LNCAP (cell line): Measurements from ENCODE around the gene GRAMD4.

Experiments used
- TF ChIP-seq, protein P1 (sequence below): fragments of 450-650 bp; IDR thresholded peaks from 2 replicates; pipeline ENCODE4 v1.5.1; 2017; ENCODE audit warnings: mild to moderate bottlenecking

The GRAMD4 gene

DNA sequence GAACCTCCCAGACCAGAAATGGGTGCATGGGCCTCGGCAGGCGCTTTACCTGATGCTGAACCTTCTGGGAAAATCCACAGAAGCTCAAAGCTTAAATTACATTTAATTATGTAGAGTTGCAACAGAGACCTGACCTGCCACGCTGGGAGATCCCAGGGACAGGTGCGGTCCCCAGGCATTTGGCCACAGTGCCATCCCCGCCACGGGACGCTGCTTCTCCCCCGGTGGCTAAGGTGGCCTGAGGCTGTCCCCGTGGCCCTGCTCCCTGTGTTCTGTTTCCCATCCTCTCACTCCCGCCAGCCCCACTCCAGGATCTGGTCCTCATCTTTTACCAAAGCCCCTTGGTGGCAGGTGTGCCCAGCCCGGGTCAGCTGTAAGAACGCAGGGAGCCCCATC, 39.6 kb downstream of the GRAMD4 start:
- TF ChIP-seq, protein P1, sequence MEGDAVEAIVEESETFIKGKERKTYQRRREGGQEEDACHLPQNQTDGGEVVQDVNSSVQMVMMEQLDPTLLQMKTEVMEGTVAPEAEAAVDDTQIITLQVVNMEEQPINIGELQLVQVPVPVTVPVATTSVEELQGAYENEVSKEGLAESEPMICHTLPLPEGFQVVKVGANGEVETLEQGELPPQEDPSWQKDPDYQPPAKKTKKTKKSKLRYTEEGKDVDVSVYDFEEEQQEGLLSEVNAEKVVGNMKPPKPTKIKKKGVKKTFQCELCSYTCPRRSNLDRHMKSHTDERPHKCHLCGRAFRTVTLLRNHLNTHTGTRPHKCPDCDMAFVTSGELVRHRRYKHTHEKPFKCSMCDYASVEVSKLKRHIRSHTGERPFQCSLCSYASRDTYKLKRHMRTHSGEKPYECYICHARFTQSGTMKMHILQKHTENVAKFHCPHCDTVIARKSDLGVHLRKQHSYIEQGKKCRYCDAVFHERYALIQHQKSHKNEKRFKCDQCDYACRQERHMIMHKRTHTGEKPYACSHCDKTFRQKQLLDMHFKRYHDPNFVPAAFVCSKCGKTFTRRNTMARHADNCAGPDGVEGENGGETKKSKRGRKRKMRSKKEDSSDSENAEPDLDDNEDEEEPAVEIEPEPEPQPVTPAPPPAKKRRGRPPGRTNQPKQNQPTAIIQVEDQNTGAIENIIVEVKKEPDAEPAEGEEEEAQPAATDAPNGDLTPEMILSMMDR: no peak

DNA sequence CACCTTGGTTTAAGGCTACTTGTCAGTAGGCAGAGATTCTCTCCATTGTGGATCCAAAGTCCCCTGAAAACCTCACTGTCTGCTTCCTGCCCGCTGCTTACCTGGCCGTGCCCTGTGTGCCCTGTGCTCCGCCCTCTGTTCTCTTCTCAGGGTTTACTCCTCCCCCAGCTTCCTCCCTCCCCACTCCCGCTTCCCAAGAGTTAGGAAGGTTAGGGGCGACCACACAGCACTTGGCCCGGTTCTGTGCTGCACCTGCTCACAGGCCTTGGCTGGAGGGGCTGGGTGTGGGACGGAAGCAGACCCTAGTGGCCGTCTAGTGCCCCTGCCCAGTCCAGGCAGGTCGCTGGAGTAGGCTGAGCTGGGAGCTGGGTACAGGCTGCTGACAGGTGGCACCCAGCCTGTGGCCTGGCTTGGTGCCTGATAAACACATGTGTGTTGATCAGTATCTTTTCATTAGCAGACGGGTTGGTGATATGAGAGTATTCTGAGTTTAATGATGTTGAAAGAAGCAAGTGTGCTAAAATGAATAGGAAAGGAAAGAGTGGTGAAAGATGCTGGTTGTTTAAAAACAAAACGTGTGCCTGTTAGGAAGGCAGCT, 40.5 kb downstream of the GRAMD4 start:
- TF ChIP-seq, protein P1: no peak; the same call in 1 of the 2 replicates

DNA sequence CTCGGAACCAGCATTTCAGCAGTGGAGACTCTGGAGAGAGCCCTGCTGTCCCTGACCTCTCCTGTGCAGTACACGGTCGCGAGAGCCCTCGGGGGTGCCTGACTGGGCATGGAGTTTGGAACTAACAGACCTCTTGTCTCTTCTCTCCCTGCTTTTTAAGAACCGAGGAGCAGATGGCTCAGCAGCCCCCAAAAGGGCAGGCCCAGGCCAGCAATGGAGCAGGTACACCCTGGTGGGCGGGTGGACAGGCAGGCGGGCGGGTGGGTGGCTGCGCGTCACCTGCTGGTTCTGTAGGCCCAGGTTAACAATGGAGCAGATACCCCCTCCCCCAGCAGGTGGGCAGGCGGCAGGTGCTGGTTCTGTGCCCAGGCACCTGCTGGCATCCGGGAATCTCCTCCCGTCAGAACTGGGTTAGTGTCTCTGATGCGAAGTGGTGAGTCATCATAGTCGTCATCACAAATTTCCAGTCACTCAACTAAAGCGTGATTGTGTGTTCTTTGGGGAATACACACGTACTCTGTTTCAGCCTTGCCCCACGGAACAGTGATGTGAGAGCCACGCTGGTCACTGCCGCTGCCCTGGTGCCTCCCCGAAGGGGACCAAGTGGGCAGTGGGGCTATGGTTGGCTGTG, 41.1 kb downstream of the GRAMD4 start:
- TF ChIP-seq, protein P1: no peak

DNA sequence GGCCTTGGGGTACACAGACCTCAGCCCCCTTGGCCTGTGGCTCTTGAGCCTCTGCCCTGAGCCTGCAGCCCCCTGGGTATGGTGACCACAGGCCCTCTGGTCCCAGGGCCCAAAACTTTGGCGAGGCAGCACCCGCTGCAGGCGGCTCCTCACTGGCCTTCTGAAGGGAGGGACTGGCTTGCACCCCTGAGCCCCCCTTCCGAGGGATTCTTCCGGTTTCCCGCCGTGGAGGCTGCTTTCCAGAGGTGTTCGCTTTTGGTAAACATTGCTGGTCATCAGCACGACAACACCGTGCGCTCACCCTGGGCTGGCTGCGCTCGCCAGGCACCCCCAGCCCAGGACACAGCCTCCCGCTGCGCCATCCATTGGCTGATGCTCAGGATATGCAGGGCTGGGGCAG, 42.0 kb downstream of the GRAMD4 start:
- TF ChIP-seq, protein P1: no peak

DNA sequence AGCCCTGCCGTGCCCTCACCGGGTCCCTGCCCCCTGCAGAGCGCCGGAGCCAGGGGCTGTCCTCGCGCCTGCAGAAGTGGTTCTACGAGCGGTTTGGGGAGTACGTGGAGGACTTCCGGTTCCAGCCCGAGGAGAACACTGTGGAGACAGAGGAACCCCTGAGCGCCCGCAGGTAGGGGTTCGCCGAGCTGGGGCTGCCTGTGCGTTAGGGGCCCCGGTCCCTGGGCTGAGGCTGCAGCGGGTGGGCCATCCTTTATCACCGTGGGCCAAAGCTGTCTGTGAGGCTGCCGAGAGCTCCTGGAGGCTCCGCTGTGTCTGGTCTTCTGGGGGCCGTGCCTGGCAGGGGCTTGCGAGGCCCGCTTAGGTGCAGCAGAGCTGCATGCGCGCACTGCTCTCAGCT, 42.8 kb downstream of the GRAMD4 start:
- TF ChIP-seq, protein P1: no peak

DNA sequence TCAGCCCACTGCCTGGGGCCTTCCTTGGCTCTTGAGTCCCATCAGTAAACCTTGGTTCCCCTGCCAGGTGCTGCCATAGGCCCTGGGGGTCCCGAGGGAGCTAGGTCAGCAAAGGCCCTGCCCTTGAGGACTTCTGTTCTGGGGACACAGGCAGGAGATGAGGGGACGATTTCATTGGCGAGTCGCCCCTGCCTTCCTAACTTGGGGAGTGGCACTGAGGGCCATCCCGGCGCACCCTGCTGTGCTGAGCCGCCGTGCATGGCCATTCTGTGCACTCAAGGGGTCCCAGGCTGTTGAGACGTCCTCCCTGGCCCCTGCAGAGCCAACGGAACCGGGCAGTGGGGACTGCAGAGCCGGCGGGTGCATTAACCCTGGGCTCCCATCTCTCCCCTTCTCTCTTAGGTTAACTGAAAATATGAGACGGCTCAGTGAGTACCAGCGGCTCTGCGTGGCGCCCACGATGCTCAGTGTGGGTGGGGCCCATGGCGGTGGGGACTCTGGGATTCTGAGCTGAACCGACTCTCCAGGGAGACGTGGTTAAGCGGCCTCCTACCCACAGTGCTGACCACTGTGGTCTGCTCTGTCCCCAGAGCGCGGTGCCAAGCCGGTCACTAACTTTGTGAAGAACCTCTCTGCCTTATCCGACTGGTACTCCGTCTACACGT, 43.4 kb downstream of the GRAMD4 start:
- TF ChIP-seq, protein P1: no peak

DNA sequence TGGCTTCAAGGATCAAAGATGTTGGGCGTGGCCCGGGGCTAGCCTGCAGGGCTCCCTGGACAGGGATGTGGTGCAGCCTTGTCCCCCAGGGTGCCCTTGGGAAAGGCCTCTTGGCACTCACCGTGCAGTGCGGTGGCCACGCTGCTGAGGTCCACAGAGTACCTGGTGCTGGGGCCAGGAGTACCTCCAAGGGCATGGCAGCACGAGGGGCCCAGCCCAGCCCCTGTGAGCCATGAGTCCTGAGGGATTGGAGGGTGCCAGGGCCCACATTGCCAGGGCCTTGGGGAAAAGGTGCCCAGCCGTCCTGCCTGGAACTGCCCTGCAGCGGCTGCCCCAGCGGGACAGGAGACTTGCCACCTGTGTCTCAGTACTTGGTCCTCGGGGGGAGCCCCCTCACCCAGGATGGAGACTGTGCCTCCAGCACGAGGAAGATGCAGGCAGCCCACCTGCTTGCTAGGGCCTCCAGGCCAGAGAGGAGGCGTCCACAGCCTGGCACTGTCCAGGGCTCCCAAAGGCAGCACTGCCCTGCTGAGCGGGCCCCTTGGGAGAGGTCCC, 44.2 kb downstream of the GRAMD4 start:
- TF ChIP-seq, protein P1: no peak
